ENCODE measurements around the gene TAPT1.

DNA sequence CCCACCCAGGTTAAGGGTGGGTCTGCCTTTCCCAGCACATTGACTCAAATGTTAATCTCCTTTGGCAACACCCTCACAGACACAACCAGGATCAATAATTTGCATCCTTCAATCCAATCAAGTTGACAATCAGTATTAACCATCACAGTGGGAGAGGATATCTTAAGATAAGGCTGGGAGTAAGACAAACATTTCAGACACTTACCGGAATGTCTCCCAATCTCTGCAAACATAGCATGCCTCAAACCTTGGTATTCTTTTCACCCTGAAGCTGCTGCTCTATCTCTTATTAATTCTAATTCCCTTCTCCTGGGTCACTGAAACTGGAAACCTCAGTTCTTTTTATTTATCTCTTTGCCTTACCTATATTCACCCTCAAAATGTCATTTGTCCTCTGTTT, 19.0 kb upstream of the TAPT1 start:
- TF ChIP-seq, protein P1, sequence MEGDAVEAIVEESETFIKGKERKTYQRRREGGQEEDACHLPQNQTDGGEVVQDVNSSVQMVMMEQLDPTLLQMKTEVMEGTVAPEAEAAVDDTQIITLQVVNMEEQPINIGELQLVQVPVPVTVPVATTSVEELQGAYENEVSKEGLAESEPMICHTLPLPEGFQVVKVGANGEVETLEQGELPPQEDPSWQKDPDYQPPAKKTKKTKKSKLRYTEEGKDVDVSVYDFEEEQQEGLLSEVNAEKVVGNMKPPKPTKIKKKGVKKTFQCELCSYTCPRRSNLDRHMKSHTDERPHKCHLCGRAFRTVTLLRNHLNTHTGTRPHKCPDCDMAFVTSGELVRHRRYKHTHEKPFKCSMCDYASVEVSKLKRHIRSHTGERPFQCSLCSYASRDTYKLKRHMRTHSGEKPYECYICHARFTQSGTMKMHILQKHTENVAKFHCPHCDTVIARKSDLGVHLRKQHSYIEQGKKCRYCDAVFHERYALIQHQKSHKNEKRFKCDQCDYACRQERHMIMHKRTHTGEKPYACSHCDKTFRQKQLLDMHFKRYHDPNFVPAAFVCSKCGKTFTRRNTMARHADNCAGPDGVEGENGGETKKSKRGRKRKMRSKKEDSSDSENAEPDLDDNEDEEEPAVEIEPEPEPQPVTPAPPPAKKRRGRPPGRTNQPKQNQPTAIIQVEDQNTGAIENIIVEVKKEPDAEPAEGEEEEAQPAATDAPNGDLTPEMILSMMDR (IDR thresholded peaks at IDR 0.05) = no peak
- no peak for TF ChIP-seq POLR2A (IDR thresholded peaks at IDR 0.05)
